A549 (cell line): ENCODE data around the gene SFR1.

Source experiments
- CTCF ChIP-seq: fragments of >200 bp; sonication (Bioruptor Twin); formaldehyde crosslinking; IDR thresholded peaks from 3 replicates; pipeline ENCODE4 v1.5.1; 2016
- EP300 ChIP-seq, 2 experiments: fragments of >200 bp; sonication (Bioruptor Twin); formaldehyde crosslinking; IDR thresholded peaks; 2 replicates in 1 of 2; 3 replicates in 1 of 2; pipeline ENCODE4 v1.6.1; 2016 to 2017
- MAZ ChIP-seq: fragments of 150-350 bp; IDR thresholded peaks from 2 replicates; pipeline ENCODE4 v1.6.1; 2014; ENCODE audit warnings: antibody characterized with exemption, low read depth, low read length, borderline replicate concordance
- NFE2L2 ChIP-seq: fragments of 150-350 bp; conservative IDR thresholded peaks from 2 replicates; pipeline ENCODE4 v1.6.1; 2014; ENCODE audit warnings: low read length
- POLR2A ChIP-seq: IDR thresholded peaks from 2 replicates; pipeline ENCODE4 v1.6.1; 2012; ENCODE audit warnings: mild to moderate bottlenecking, low read length
- RCOR1 ChIP-seq: fragments of 150-350 bp; IDR thresholded peaks from 2 replicates; pipeline ENCODE4 v1.6.1; 2014; ENCODE audit warnings: antibody characterized with exemption, low read length, low read depth
- REST ChIP-seq: fragments of 200-600 bp; sonication (generic); IDR thresholded peaks from 2 replicates; pipeline ENCODE4 v1.6.1; 2016; ENCODE audit warnings: antibody characterized with exemption, mild to moderate bottlenecking, moderate library complexity
- SMC3 ChIP-seq: fragments of >200 bp; sonication (Bioruptor Twin); formaldehyde crosslinking; IDR thresholded peaks from 3 replicates; pipeline ENCODE4 v1.6.1; 2018; ENCODE audit warnings: inconsistent platforms
- USF2 ChIP-seq: fragments of 450-650 bp; IDR thresholded peaks from 2 replicates; pipeline ENCODE4 v1.6.1; 2014; ENCODE audit warnings: antibody characterized with exemption

- TF ChIP-seq RCOR1 (no peak), POLR2A (no peak), EP300 (IDR thresholded peaks at IDR 0.05) (no peak), REST (no peak), CTCF (no peak), NFE2L2 (no peak), SMC3 (no peak), MAZ (no peak), USF2 (no peak)
Observed at GRCh38 chr10:104089621-104090020, 32.4 kb upstream of the SFR1 start.
